SU-DHL-6 (cell line): Measurements from ENCODE around the gene ESCO1.

Experiments
- CTCF ChIP-seq: fragments of 200-600 bp; sonication (generic); IDR thresholded peaks from one replicate; pipeline ENCODE4 v1.5.1; 2017; ENCODE audit warnings: antibody characterized with exemption, mild to moderate bottlenecking, low read length, moderate library complexity; ENCODE audit not compliant: insufficient read depth, poor library complexity, severe bottlenecking
- EZH2phosphoT487 ChIP-seq: fragments of 200-600 bp; sonication (generic), shearing (Covaris generic); conservative IDR thresholded peaks from 2 replicates; pipeline ENCODE4 v1.6.1; 2018; ENCODE audit warnings: mild to moderate bottlenecking, antibody characterized with exemption, low read length, moderate library complexity, mixed read lengths

- TF ChIP-seq CTCF = no peak
- no peak for TF ChIP-seq EZH2phosphoT487
Observed at GRCh38 chr18:21496277-21496835, 104.1 kb downstream of the ESCO1 start.
